Measurements from ENCODE around the gene ZNF92. TPM values are rescaled to one million over a fixed set of nuclear protein-coding genes. Genes with fewer than 3 reads are reported as not detected.
"Not testable (repeated sequence)": the region's sequence is repeated elsewhere in the genome, so short reads cannot be mapped to it uniquely, and the experiment has no call there.

Gene ZNF92
- total RNA-seq, 4 donors from 2014 or later = 5.7 to 11.7 (median 9.3) TPM

DNA sequence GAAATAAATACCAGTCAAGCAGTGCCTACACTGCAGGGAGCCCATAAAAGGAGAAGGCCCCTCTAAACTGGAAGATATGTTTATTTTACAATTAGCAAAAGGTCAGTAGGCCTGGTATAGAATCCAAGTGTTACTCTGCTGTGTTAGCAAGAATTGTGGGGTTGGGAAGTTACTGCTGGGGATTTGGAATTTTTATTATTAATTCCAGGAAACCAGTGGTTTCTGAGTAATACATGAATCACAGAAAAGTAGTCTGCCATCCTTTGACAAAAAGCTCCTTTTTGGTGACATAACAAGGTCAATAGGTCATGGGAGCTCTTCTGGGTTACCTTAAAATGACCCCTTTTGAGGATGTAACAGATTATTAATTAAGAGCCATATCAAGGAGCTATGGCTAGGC lies 67.4 kb downstream of the ZNF92 start:
- no peaks in the 10 kb centered on the region for H3K36me3 ChIP-seq
- H3K27me3 ChIP-seq = no peaks in the 10 kb centered on the region
- no peak for DNase-seq (ENCODE audit: low spot score in 2 of 2)
- H3K4me3 ChIP-seq = no peak overlapping the region
- H3K9me3 ChIP-seq = no peaks in the 10 kb centered on the region
- H3K27ac ChIP-seq = no peak overlapping the region
- TF ChIP-seq EP300 (IDR thresholded peaks at IDR 0.05) = no peak
- TF ChIP-seq POLR2AphosphoS5 (IDR thresholded peaks at IDR 0.05) = no peak
- no peak for TF ChIP-seq POLR2A (IDR thresholded peaks at IDR 0.05)
- TF ChIP-seq CTCF (IDR thresholded peaks at IDR 0.05) = no peak
- peaks cover 4% of the 10 kb centered on the region for H3K4me1 ChIP-seq

GRCh38 chr7:65444205-65444842 lies 70.7 kb downstream of the ZNF92 start:
- H3K36me3 ChIP-seq = no peaks in the 10 kb centered on the region
- H3K4me1 ChIP-seq = peaks cover 9% of the 10 kb centered on the region
- H3K4me3 ChIP-seq = no peak overlapping the region
- WGBS = 100% methylated on average over 1 of the region's 1 CpG
- H3K27ac ChIP-seq = no peak overlapping the region
- DNase-seq (ENCODE audit: low spot score in 2 of 2) = no peak
- TF ChIP-seq CTCF (IDR thresholded peaks at IDR 0.05) (no peak), POLR2AphosphoS5 (IDR thresholded peaks at IDR 0.05) (no peak)
- no peaks in the 10 kb centered on the region for H3K9me3 ChIP-seq
- H3K27me3 ChIP-seq = no peaks in the 10 kb centered on the region

- Histone ChIP-seq H3K4me1 (peaks cover 14% of the 10 kb centered on the region), H3K27ac (no peak overlapping the region), H3K27me3 (no peaks in the 10 kb centered on the region), H3K4me3 (no peak overlapping the region), H3K36me3 (no peaks in the 10 kb centered on the region), H3K9me3 (no peaks in the 10 kb centered on the region)
- no peak for TF ChIP-seq EP300 (IDR thresholded peaks at IDR 0.05)
- no peak for TF ChIP-seq POLR2A (IDR thresholded peaks at IDR 0.05)
- TF ChIP-seq CTCF (IDR thresholded peaks at IDR 0.05) = no peak
- TF ChIP-seq POLR2AphosphoS5 (IDR thresholded peaks at IDR 0.05) = no peak
- WGBS = 84% methylated on average over 4 of the region's 4 CpGs
- no peak for DNase-seq (ENCODE audit: low spot score in 2 of 2)
Measured at GRCh38 chr7:65444899-65445823, 71.5 kb downstream of the ZNF92 start.

DNA sequence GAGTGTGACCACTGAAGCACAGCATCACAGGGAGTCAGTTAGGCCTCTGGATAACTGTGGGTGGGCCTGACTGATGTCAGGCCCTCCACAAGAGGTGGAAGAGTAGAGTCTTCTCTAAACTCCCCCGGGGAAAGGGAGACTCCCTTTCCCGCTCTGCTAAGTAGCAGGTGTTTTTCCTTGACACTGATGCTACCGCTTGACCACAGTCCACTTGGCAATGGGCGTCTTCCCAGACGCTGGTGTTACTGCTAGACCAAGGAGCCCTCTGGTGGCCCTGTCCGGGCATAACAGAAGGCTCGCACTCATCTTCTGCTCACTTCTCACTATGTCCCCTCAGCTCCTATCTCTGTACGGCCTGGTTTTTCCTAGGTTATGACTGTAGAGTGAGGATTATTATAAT lies 73.4 kb downstream of the ZNF92 start:
- H3K27me3 ChIP-seq; H3K36me3 ChIP-seq; H3K9me3 ChIP-seq; H3K27ac ChIP-seq; DNase-seq (ENCODE audit: low spot score in 2 of 2); H3K4me3 ChIP-seq: not testable (repeated sequence)
- peaks cover 14% of the 10 kb centered on the region for H3K4me1 ChIP-seq
- 85% methylated on average over 8 of the region's 8 CpGs for WGBS

GRCh38 chr7:65448816-65449504 lies 75.3 kb downstream of the ZNF92 start:
- H3K36me3 ChIP-seq = no peaks in the 10 kb centered on the region
- no peak for TF ChIP-seq EP300 (IDR thresholded peaks at IDR 0.05)
- TF ChIP-seq POLR2AphosphoS5 (IDR thresholded peaks at IDR 0.05) = no peak
- no peak for TF ChIP-seq CTCF (IDR thresholded peaks at IDR 0.05)
- no peak for TF ChIP-seq POLR2A (IDR thresholded peaks at IDR 0.05)
- no peak overlapping the region for H3K4me3 ChIP-seq
- H3K9me3 ChIP-seq = no peaks in the 10 kb centered on the region
- H3K27ac ChIP-seq = no peak overlapping the region
- peaks cover 14% of the 10 kb centered on the region for H3K4me1 ChIP-seq
- H3K27me3 ChIP-seq = no peaks in the 10 kb centered on the region
- no peak for DNase-seq (ENCODE audit: low spot score in 2 of 2)

Measured in suprapubic skin (tissue), 4 donors.